Neural crest cell (in vitro differentiated cells): Measurements from ENCODE around the gene ZNF750. TPM values are rescaled to one million over a fixed set of nuclear protein-coding genes. Genes with fewer than 3 reads are reported as not detected.

Experiments used
- DNase-seq: peaks from one replicate; pipeline ENCODE4 v3.0.0; 2021; ENCODE audit warnings: low read depth, mixed read lengths, low spot score
- H3K27ac Mint-ChIP-seq: one replicate; pipeline ENCODE4 v1.8.0; 2021; ENCODE audit warnings: mild to moderate bottlenecking, mixed read lengths; ENCODE audit not compliant: unreplicated experiment
- H3K27me3 Mint-ChIP-seq: 2 replicates; pipeline ENCODE4 v1.8.0; 2021; ENCODE audit warnings: low read depth, mild to moderate bottlenecking, mixed read lengths
- H3K36me3 Mint-ChIP-seq: 2 replicates; pipeline ENCODE4 v1.8.0; 2021; ENCODE audit warnings: low read depth, mild to moderate bottlenecking, mixed read lengths
- H3K4me1 Mint-ChIP-seq: 2 replicates; pipeline ENCODE4 v1.8.0; 2021; ENCODE audit warnings: mixed read lengths
- H3K4me3 Mint-ChIP-seq: one replicate; pipeline ENCODE4 v1.8.0; 2021; ENCODE audit warnings: mild to moderate bottlenecking, mixed read lengths
- H3K9me3 Mint-ChIP-seq: 2 replicates; pipeline ENCODE4 v1.8.0; 2021; ENCODE audit warnings: mixed read lengths
- CTCF ChIP-seq: fragments of 200-600 bp; sonication (generic); conservative IDR thresholded peaks from 2 replicates; pipeline ENCODE4 v1.5.0; 2021; ENCODE audit warnings: antibody characterized with exemption, mild to moderate bottlenecking
- total RNA-seq: library from RNA; stranded (reverse); gene quantifications from 2 replicates; pipeline ENCODE4 v1.2.1, GENCODE V29; 2021

The ZNF750 gene
- total RNA-seq, 1 donor from 2014 or later = not detected

- Mint-ChIP-seq H3K27ac (no peak overlapping the region), H3K4me3 (no peak overlapping the region)
Measured at GRCh38 chr17:82860606-82861392, 21.0 kb upstream of the ZNF750 start.

GRCh38 chr17:82859431-82860403 is 19.9 kb upstream of the ZNF750 start:
- Mint-ChIP-seq H3K27me3 (no peaks in the 10 kb centered on the region), H3K4me3 (no peak overlapping the region), H3K9me3 (peaks cover 2% of the 10 kb centered on the region), H3K36me3 (peaks cover 19% of the 10 kb centered on the region), H3K27ac (peak overlapping the region; percentile 95), H3K4me1 (peaks cover 54% of the 10 kb centered on the region)
- peak; percentile 14 for DNase-seq
- TF ChIP-seq CTCF = no peak

More at GRCh38 chr17:82860606-82861392, 21.0 kb upstream of the ZNF750 start:
- no peaks in the 10 kb centered on the region for H3K27me3 Mint-ChIP-seq
- no peak for DNase-seq
- TF ChIP-seq CTCF = no peak
- peaks cover 2% of the 10 kb centered on the region for H3K9me3 Mint-ChIP-seq
- H3K36me3 Mint-ChIP-seq = peaks cover 18% of the 10 kb centered on the region
- peaks cover 59% of the 10 kb centered on the region for H3K4me1 Mint-ChIP-seq

GRCh38 chr17:82858376-82859126 is 18.7 kb upstream of the ZNF750 start:
- Mint-ChIP-seq H3K4me3 (no peak overlapping the region), H3K27ac (peak overlapping the region; percentile 45), H3K9me3 (peaks cover 2% of the 10 kb centered on the region), H3K27me3 (no peaks in the 10 kb centered on the region), H3K4me1 (peaks cover 45% of the 10 kb centered on the region), H3K36me3 (peaks cover 24% of the 10 kb centered on the region)
- no peak for TF ChIP-seq CTCF
- DNase-seq = no peak

GRCh38 chr17:82856361-82856760 is 16.5 kb upstream of the ZNF750 start:
- Mint-ChIP-seq H3K27me3 (no peaks in the 10 kb centered on the region), H3K36me3 (peaks cover 27% of the 10 kb centered on the region), H3K9me3 (peaks cover 2% of the 10 kb centered on the region), H3K4me3 (no peak overlapping the region), H3K27ac (no peak overlapping the region), H3K4me1 (peaks cover 28% of the 10 kb centered on the region)
- no peak for DNase-seq
- TF ChIP-seq CTCF = no peak

- peak overlapping the region; percentile 75 for H3K27ac Mint-ChIP-seq
- DNase-seq = no peak
- TF ChIP-seq CTCF = no peak
- peaks cover 32% of the 10 kb centered on the region for H3K36me3 Mint-ChIP-seq
- no peak overlapping the region for H3K4me3 Mint-ChIP-seq
- peaks cover 2% of the 10 kb centered on the region for H3K9me3 Mint-ChIP-seq
- H3K27me3 Mint-ChIP-seq = no peaks in the 10 kb centered on the region
- H3K4me1 Mint-ChIP-seq = peaks cover 13% of the 10 kb centered on the region
Measured at GRCh38 chr17:82854226-82854625, 14.4 kb upstream of the ZNF750 start.
